ENCODE data around the gene SLC17A7.

SLC17A7 gene

GRCh38 chr19:49390131-49390928 is 51.0 kb downstream of the SLC17A7 start:
- no peaks in the 10 kb centered on the region for H3K79me2 ChIP-seq (ENCODE audit: control insufficient read depth, low read length)
- H3K4me1 ChIP-seq (ENCODE audit: control insufficient read depth, low read length), result peaks cover 59% of the 10 kb centered on the region
- no peaks in the 10 kb centered on the region for H3K9me2 ChIP-seq (replicated peaks; ENCODE audit: control insufficient read depth, low read length)
- peak overlapping the region; percentile 57 for H3K4me2 ChIP-seq (ENCODE audit: low read length)
- no peaks in the 10 kb centered on the region for H3K27me3 ChIP-seq (ENCODE audit: control insufficient read depth, low read length)
- H4K20me1 ChIP-seq (ENCODE audit: control insufficient read depth, insufficient read depth, low read depth, low read length), result no peaks in the 10 kb centered on the region
- H3K36me3 ChIP-seq (ENCODE audit: control insufficient read depth, low read length), result no peaks in the 10 kb centered on the region
- no peaks in the 10 kb centered on the region for H3K9me3 ChIP-seq (ENCODE audit: control insufficient read depth, insufficient read depth, low read length)
- H3F3A ChIP-seq (ENCODE audit: control insufficient read depth, insufficient read depth), result peaks cover 9% of the 10 kb centered on the region
- H3K27ac ChIP-seq (ENCODE audit: low read depth, low read length), result 0 out of 2 replicates have a peak overlapping the region, but pooled peaks have one; percentile 39
- TF ChIP-seq CTCF (IDR thresholded peaks at IDR 0.05; ENCODE audit: low read depth, low read length, poor library complexity, severe bottlenecking) (no peak), EZH2phosphoT487 (IDR thresholded peaks at IDR 0.05; ENCODE audit: borderline replicate concordance, low read length) (no peak)
- peak overlapping the region; percentile 21 for H3K4me3 ChIP-seq (ENCODE audit: low read length)

GRCh38 chr19:49389406-49389805 is 51.9 kb downstream of the SLC17A7 start:
- Histone ChIP-seq H3K27me3 (ENCODE audit: control insufficient read depth, low read length) (no peaks in the 10 kb centered on the region), H3F3A (ENCODE audit: control insufficient read depth, insufficient read depth) (peaks cover 9% of the 10 kb centered on the region), H3K36me3 (ENCODE audit: control insufficient read depth, low read length) (no peaks in the 10 kb centered on the region), H3K9me3 (ENCODE audit: control insufficient read depth, insufficient read depth, low read length) (no peaks in the 10 kb centered on the region), H3K9me2 (replicated peaks; ENCODE audit: control insufficient read depth, low read length) (no peaks in the 10 kb centered on the region), H3K79me2 (ENCODE audit: control insufficient read depth, low read length) (no peaks in the 10 kb centered on the region), H4K20me1 (ENCODE audit: control insufficient read depth, insufficient read depth, low read depth, low read length) (no peaks in the 10 kb centered on the region), H3K4me3 (ENCODE audit: low read length) (no peak overlapping the region), H3K4me2 (ENCODE audit: low read length) (no peak overlapping the region), H3K4me1 (ENCODE audit: control insufficient read depth, low read length) (peaks cover 59% of the 10 kb centered on the region), H3K27ac (ENCODE audit: low read depth, low read length) (no peak overlapping the region)
- no peak for TF ChIP-seq EZH2phosphoT487 (IDR thresholded peaks at IDR 0.05; ENCODE audit: borderline replicate concordance, low read length)
- TF ChIP-seq CTCF (IDR thresholded peaks at IDR 0.05; ENCODE audit: low read depth, low read length, poor library complexity, severe bottlenecking), result no peak

- Histone ChIP-seq H3K4me2 (ENCODE audit: low read length) (peak within 1 kb of the TSS; percentile 42), H3K4me3 (ENCODE audit: low read length) (no peak within 1 kb of the TSS), H3F3A (ENCODE audit: control insufficient read depth, insufficient read depth) (peaks cover 9% of the 10 kb centered on the region)
Measured at GRCh38 chr19:49387936-49388372, 53.4 kb downstream of the SLC17A7 start, which contains the start of gene KASH5. Gene KASH5, plus strand, starts transcription at chr19:49388249. Its CDS starts 2,635 bp downstream, at chr19:49390884.

More at GRCh38 chr19:49387936-49388372, 53.4 kb downstream of the SLC17A7 start, which contains the start of gene KASH5:
- H3K27me3 ChIP-seq (ENCODE audit: control insufficient read depth, low read length), result no peaks in the 10 kb centered on the region
- H3K9me2 ChIP-seq (replicated peaks; ENCODE audit: control insufficient read depth, low read length), result no peaks in the 10 kb centered on the region
- TF ChIP-seq EZH2phosphoT487 (IDR thresholded peaks at IDR 0.05; ENCODE audit: borderline replicate concordance, low read length) (no peak), CTCF (IDR thresholded peaks at IDR 0.05; ENCODE audit: low read depth, low read length, poor library complexity, severe bottlenecking) (no peak)
- no peaks in the 10 kb centered on the region for H4K20me1 ChIP-seq (ENCODE audit: control insufficient read depth, insufficient read depth, low read depth, low read length)
- peaks cover 49% of the 10 kb centered on the region for H3K4me1 ChIP-seq (ENCODE audit: control insufficient read depth, low read length)
- H3K79me2 ChIP-seq (ENCODE audit: control insufficient read depth, low read length), result no peaks in the 10 kb centered on the region
- no peaks in the 10 kb centered on the region for H3K9me3 ChIP-seq (ENCODE audit: control insufficient read depth, insufficient read depth, low read length)
- H3K36me3 ChIP-seq (ENCODE audit: control insufficient read depth, low read length), result no peaks in the 10 kb centered on the region
- no peak within 1 kb of the TSS for H3K27ac ChIP-seq (ENCODE audit: low read depth, low read length)
